HG03064 (cell line): ENCODE results near the gene ZBTB16.

ENCODE experiments used
- ATAC-seq: cut with Tn5 transposase; IDR thresholded peaks from one replicate; pipeline ENCODE4 v1.9.1; 2021; ENCODE audit warnings: low read depth; ENCODE audit not compliant: unreplicated experiment

The ZBTB16 gene

GRCh38 chr11:114265122-114265878 is 205.8 kb downstream of the ZBTB16 start:
- ATAC-seq = no peak

- ATAC-seq = no peak
Observed at GRCh38 chr11:114269498-114269897, 210.0 kb downstream of the ZBTB16 start.

GRCh38 chr11:114270531-114271270 is 211.2 kb downstream of the ZBTB16 start:
- no peak for ATAC-seq

- no peak for ATAC-seq
Observed at GRCh38 chr11:114271316-114271715, 211.8 kb downstream of the ZBTB16 start.

GRCh38 chr11:114272311-114272710 is 212.8 kb downstream of the ZBTB16 start:
- no peak for ATAC-seq

- ATAC-seq = no peak
Observed at GRCh38 chr11:114273071-114273470, 213.6 kb downstream of the ZBTB16 start.

- ATAC-seq = no peak
Observed at GRCh38 chr11:114273890-114274635, 214.6 kb downstream of the ZBTB16 start.

GRCh38 chr11:114274637-114275036 is 215.1 kb downstream of the ZBTB16 start:
- ATAC-seq = no peak

- no peak for ATAC-seq
Observed at GRCh38 chr11:114275280-114275679, 215.8 kb downstream of the ZBTB16 start.

GRCh38 chr11:114276077-114276476 is 216.6 kb downstream of the ZBTB16 start:
- ATAC-seq = no peak

- no peak for ATAC-seq
Observed at GRCh38 chr11:114277637-114278341, 218.3 kb downstream of the ZBTB16 start.

- ATAC-seq = no peak
Observed at GRCh38 chr11:114278342-114279065, 219.0 kb downstream of the ZBTB16 start.

GRCh38 chr11:114279792-114280546 is 220.5 kb downstream of the ZBTB16 start:
- no peak for ATAC-seq

GRCh38 chr11:114280696-114281095 is 221.2 kb downstream of the ZBTB16 start:
- ATAC-seq = no peak

GRCh38 chr11:114281388-114281956 is 222.0 kb downstream of the ZBTB16 start:
- no peak for ATAC-seq

GRCh38 chr11:114282488-114282887 is 223.0 kb downstream of the ZBTB16 start:
- no peak for ATAC-seq

- no peak for ATAC-seq
Observed at GRCh38 chr11:114283422-114283821, 223.9 kb downstream of the ZBTB16 start.

- no peak for ATAC-seq
Observed at GRCh38 chr11:114284021-114284420, 224.5 kb downstream of the ZBTB16 start.

- ATAC-seq = no peak
Observed at GRCh38 chr11:114284914-114285313, 225.4 kb downstream of the ZBTB16 start.
